ENCODE data around the gene ADGRV1. TPM values are rescaled to one million over a fixed set of nuclear protein-coding genes. Genes with fewer than 3 reads are reported as not detected.

ADGRV1 gene
- total RNA-seq, 1 experiment from 2014 or later = not detected

GRCh38 chr5:91058155-91058554 lies 499.6 kb downstream of the ADGRV1 start:
- H3K9me3 Mint-ChIP-seq (ENCODE audit: unreplicated experiment) = no peaks in the 10 kb centered on the region
- BruUV-seq (replicated peaks) = no TSS peak
- H3K4me3 Mint-ChIP-seq (ENCODE audit: unreplicated experiment) = no peak overlapping the region
- H3K27ac Mint-ChIP-seq (ENCODE audit: low read depth, unreplicated experiment) = peak overlapping the region; percentile 16
- CTCF ChIA-PET = interaction anchor here (0.5 to 1.1 kb wide), 3 partner anchors 113 to 197 kb away, joined by 3 to 6 read pairs (median 3); no protein-coding TSS in a partner anchor
- POLR2A ChIA-PET = interaction anchor here (0.7 to 3.3 kb wide), 13 partner anchors 8 to 323 kb away, joined by 3 to 21 read pairs (median 5); no protein-coding TSS in a partner anchor
- H3K36me3 Mint-ChIP-seq (ENCODE audit: insufficient read depth, unreplicated experiment) = no peaks in the 10 kb centered on the region
- peaks cover 21% of the 10 kb centered on the region for H3K4me1 Mint-ChIP-seq (ENCODE audit: insufficient read depth, unreplicated experiment)
- H3K27me3 Mint-ChIP-seq (ENCODE audit: insufficient read depth, unreplicated experiment) = no peaks in the 10 kb centered on the region
- no peak for DNase-seq (ENCODE audit: unreplicated experiment)
- TF ChIP-seq CTCF (IDR thresholded peaks at IDR 0.05; ENCODE audit: unreplicated experiment) = no peak
- intact Hi-C loops (cut with micrococcal nuclease) = no loop called here

DNA sequence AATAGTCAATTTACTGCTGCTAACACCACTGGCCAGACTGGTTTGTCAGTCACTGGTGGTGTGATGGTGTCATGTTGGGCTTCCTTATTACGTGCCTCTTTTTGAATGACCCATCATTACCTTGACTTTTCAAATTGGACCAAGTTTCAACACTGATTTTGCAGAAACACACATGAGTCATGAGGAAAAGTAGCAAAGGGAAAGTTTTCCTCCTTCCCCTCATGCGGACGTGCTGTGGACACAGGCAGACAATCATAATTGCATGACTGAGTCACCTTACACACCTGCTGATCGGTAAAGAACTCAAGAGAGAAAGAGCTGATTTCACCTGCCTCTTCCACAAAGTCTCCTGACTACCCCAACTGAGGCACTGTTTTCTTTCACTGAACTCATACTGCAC lies 500.0 kb downstream of the ADGRV1 start:
- no peak for TF ChIP-seq CTCF (IDR thresholded peaks at IDR 0.05; ENCODE audit: unreplicated experiment)
- peak; percentile 71 for DNase-seq (ENCODE audit: unreplicated experiment)
- peaks cover 18% of the 10 kb centered on the region for H3K4me1 Mint-ChIP-seq (ENCODE audit: insufficient read depth, unreplicated experiment)
- intact Hi-C loops (cut with micrococcal nuclease) = no loop called here
- peak overlapping the region; percentile 49 for H3K4me3 Mint-ChIP-seq (ENCODE audit: unreplicated experiment)
- H3K36me3 Mint-ChIP-seq (ENCODE audit: insufficient read depth, unreplicated experiment) = no peaks in the 10 kb centered on the region
- H3K27ac Mint-ChIP-seq (ENCODE audit: low read depth, unreplicated experiment) = peak overlapping the region; percentile 16
- ChIA-PET POLR2A (interaction anchor here (0.7 to 3.3 kb wide), 16 partner anchors 8 to 324 kb away, joined by 3 to 21 read pairs (median 5); partner anchors contain the start of gene ARRDC3), CTCF (interaction anchor here (0.5 to 1.4 kb wide), 6 partner anchors 49 to 197 kb away, joined by 3 to 6 read pairs (median 4); no protein-coding TSS in a partner anchor)
- no peaks in the 10 kb centered on the region for H3K9me3 Mint-ChIP-seq (ENCODE audit: unreplicated experiment)
- BruUV-seq (replicated peaks) = no TSS peak
- H3K27me3 Mint-ChIP-seq (ENCODE audit: insufficient read depth, unreplicated experiment) = no peaks in the 10 kb centered on the region

DNA sequence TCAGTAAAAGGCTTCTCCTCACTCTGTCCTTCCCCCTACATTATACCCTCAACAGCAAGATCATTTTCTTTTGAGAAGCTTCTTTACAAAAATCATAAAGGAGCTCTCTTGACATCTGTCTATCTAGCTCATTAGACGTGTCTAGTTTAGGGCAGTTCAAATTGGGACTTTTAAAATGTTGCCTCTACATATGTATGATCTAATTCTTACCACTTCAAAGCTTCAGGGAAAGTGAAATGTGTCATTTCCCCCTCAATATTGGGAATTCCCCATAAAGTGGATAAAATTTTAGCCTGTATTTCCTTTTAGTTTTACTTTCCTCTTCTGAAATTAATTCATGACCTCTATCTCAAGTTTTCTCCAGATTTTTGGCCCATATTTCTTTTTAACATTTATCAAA lies 500.8 kb downstream of the ADGRV1 start:
- intact Hi-C loops (cut with micrococcal nuclease) = no loop called here
- Mint-ChIP-seq H3K4me1 (ENCODE audit: insufficient read depth, unreplicated experiment) (peaks cover 15% of the 10 kb centered on the region), H3K27ac (ENCODE audit: low read depth, unreplicated experiment) (no peak overlapping the region), H3K9me3 (ENCODE audit: unreplicated experiment) (no peaks in the 10 kb centered on the region), H3K27me3 (ENCODE audit: insufficient read depth, unreplicated experiment) (no peaks in the 10 kb centered on the region), H3K36me3 (ENCODE audit: insufficient read depth, unreplicated experiment) (no peaks in the 10 kb centered on the region), H3K4me3 (ENCODE audit: unreplicated experiment) (no peak overlapping the region)
- DNase-seq (ENCODE audit: unreplicated experiment) = no peak
- CTCF ChIA-PET = interaction anchor here (0.6 to 1.4 kb wide), 6 partner anchors 12 to 194 kb away, joined by 3 to 6 read pairs (median 4); no protein-coding TSS in a partner anchor
- no peak for TF ChIP-seq CTCF (IDR thresholded peaks at IDR 0.05; ENCODE audit: unreplicated experiment)
- POLR2A ChIA-PET = interaction anchor here (0.7 to 3.3 kb wide), 13 partner anchors 9 to 323 kb away, joined by 3 to 21 read pairs (median 5); partner anchors contain the start of gene ARRDC3
- no TSS peak for BruUV-seq (replicated peaks)

DNA sequence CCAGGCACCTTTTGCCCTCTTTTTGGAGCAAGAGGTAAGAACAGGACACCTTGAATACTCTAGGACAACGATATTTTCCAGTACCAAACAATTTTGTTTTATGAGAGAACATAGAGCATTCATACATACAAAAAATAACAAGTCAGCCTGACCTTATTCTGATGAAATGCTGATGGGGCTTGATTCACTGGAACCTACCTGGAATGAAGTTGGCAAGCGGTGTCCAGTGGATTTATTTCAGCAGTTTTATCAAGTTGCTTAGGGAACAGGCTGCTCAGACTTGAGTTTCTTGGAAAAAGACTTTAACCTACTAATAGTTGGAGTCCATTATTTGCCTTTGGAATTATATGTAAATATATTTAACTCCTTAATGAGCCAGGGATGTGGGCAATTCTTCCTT lies 502.5 kb downstream of the ADGRV1 start:
- Mint-ChIP-seq H3K36me3 (ENCODE audit: insufficient read depth, unreplicated experiment) (no peaks in the 10 kb centered on the region), H3K27ac (ENCODE audit: low read depth, unreplicated experiment) (no peak overlapping the region), H3K9me3 (ENCODE audit: unreplicated experiment) (no peaks in the 10 kb centered on the region), H3K4me1 (ENCODE audit: insufficient read depth, unreplicated experiment) (peaks cover 21% of the 10 kb centered on the region), H3K27me3 (ENCODE audit: insufficient read depth, unreplicated experiment) (no peaks in the 10 kb centered on the region), H3K4me3 (ENCODE audit: unreplicated experiment) (no peak overlapping the region)
- ChIA-PET POLR2A (interaction anchor here (0.6 kb wide), 2 partner anchors 44 to 102 kb away, joined by 3 read pairs; no protein-coding TSS in a partner anchor), CTCF (interaction anchor here (1.0 to 2.0 kb wide), 2 partner anchors 11 to 128 kb away, joined by 3 to 8 read pairs; no protein-coding TSS in a partner anchor)
- intact Hi-C loops (cut with micrococcal nuclease) = no loop called here
- no TSS peak for BruUV-seq (replicated peaks)
- TF ChIP-seq CTCF (IDR thresholded peaks at IDR 0.05; ENCODE audit: unreplicated experiment) = no peak
- no peak for DNase-seq (ENCODE audit: unreplicated experiment)
